OCI-LY7 (cell line): Measurements from ENCODE around the gene LGALS13. TPM values are rescaled to one million over a fixed set of nuclear protein-coding genes. Genes with fewer than 3 reads are reported as not detected.

Experiments used
- BruUV-seq: library from RNA; stranded (reverse); fragments of 400-500 nt; replicated peaks from 2 replicates; lab custom pipeline; 2021; lab: Mats Ljungman, UMichigan
- CTCF ChIA-PET: fragments of 300-600 bp; sonication (Branson Sonifier 250); formaldehyde crosslinking; loops from one replicate; lab custom pipeline; 2022; ENCODE audit warnings: antibody characterized with exemption; ENCODE audit not compliant: unreplicated experiment; lab: Charles Lee
- POLR2A ChIA-PET: fragments of 300-600 bp; sonication (Branson Sonifier 250); formaldehyde crosslinking; loops from one replicate; lab custom pipeline; 2022; ENCODE audit warnings: antibody characterized with exemption; lab: Charles Lee
- DNase-seq: peaks from one replicate; pipeline ENCODE4 v3.0.0-alpha.2; 2015; ENCODE audit warnings: low spot score
- H2AFZ ChIP-seq: fragments of 200-600 bp; sonication (generic), shearing (Covaris generic); 2 replicates; pipeline ENCODE4 v1.6.1; 2014; ENCODE audit warnings: mild to moderate bottlenecking, antibody characterized with exemption, low read length, moderate library complexity
- H3K27ac ChIP-seq: fragments of 200-600 bp; sonication (generic); 2 replicates; pipeline ENCODE4 v1.5.1; 2014; ENCODE audit warnings: mixed run types, low read depth, mild to moderate bottlenecking, moderate library complexity, low read length, inconsistent platforms; ENCODE audit not compliant: poor library complexity, severe bottlenecking
- H3K36me3 ChIP-seq: fragments of 200-600 bp; sonication (generic); 2 replicates; pipeline ENCODE4 v1.6.1; 2014; ENCODE audit warnings: mild to moderate bottlenecking, antibody characterized with exemption, low read length, moderate library complexity, mixed read lengths; ENCODE audit not compliant: insufficient read depth
- H3K4me1 ChIP-seq: fragments of 200-600 bp; sonication (generic); 2 replicates; pipeline ENCODE4 v1.5.1; 2014; ENCODE audit warnings: mild to moderate bottlenecking, low read length; ENCODE audit not compliant: insufficient read depth, poor library complexity, severe bottlenecking
- H3K4me2 ChIP-seq: fragments of 200-600 bp; sonication (generic); 2 replicates; pipeline ENCODE4 v1.6.1; 2014; ENCODE audit warnings: mild to moderate bottlenecking, low read length
- H3K4me3 ChIP-seq: fragments of 200-600 bp; sonication (generic); 2 replicates; pipeline ENCODE4 v1.5.1; 2014; ENCODE audit warnings: mild to moderate bottlenecking, low read depth, low read length; ENCODE audit not compliant: poor library complexity, severe bottlenecking
- H3K79me2 ChIP-seq: fragments of 200-600 bp; sonication (generic); 2 replicates; pipeline ENCODE4 v1.6.1; 2016; ENCODE audit warnings: low read depth, mild to moderate bottlenecking, low read length, moderate library complexity, mixed read lengths; ENCODE audit not compliant: insufficient read depth
- H3K9me2 ChIP-seq: fragments of 200-600 bp; sonication (generic); 2 replicates; pipeline ENCODE4 v1.6.1; 2016; ENCODE audit warnings: mild to moderate bottlenecking, low read length, mixed read lengths; ENCODE audit not compliant: insufficient read depth
- H3K9me3 ChIP-seq: fragments of 200-600 bp; sonication (generic); 2 replicates; pipeline ENCODE4 v1.6.1; 2014; ENCODE audit warnings: mild to moderate bottlenecking, mixed run types, low read length, mixed read lengths
- H4K20me1 ChIP-seq: fragments of 200-600 bp; sonication (generic); 2 replicates; pipeline ENCODE4 v1.6.1; 2014; ENCODE audit warnings: mild to moderate bottlenecking, antibody characterized with exemption, low read length, moderate library complexity, mixed read lengths; ENCODE audit not compliant: insufficient read depth
- EZH2phosphoT487 ChIP-seq: fragments of 200-600 bp; sonication (generic); IDR thresholded peaks from 2 replicates; pipeline ENCODE4 v1.6.1; 2018; ENCODE audit warnings: low read depth, borderline replicate concordance, mild to moderate bottlenecking, mixed run types, antibody characterized with exemption, low read length, moderate library complexity, mixed read lengths
- intact Hi-C: fragments of 100-400 bp; cut with micrococcal nuclease; formaldehyde crosslinking; loops from one replicate; pipeline ENCODE4 v1.10.0; 2022; ENCODE audit not compliant: unreplicated experiment
- total RNA-seq, 2 experiments: library from RNA; depleted of rRNA in 1 of 2; stranded (reverse); fragments of >200 nt in 1 of 2; shearing (Covaris generic) in 1 of 2; gene quantifications; 2 replicates each; pipeline ENCODE4 v1.2.3, GENCODE V29; 2014 to 2022
- TF ChIP-seq, protein P1 (sequence below): fragments of 200-600 bp; sonication (generic); conservative IDR thresholded peaks from 2 replicates; pipeline ENCODE4 v1.5.1; 2014; ENCODE audit warnings: mild to moderate bottlenecking, antibody characterized with exemption, low read length, moderate library complexity, mixed read lengths

LGALS13 gene
- total RNA-seq, 2 experiments from 2014 or later, result not detected

DNA sequence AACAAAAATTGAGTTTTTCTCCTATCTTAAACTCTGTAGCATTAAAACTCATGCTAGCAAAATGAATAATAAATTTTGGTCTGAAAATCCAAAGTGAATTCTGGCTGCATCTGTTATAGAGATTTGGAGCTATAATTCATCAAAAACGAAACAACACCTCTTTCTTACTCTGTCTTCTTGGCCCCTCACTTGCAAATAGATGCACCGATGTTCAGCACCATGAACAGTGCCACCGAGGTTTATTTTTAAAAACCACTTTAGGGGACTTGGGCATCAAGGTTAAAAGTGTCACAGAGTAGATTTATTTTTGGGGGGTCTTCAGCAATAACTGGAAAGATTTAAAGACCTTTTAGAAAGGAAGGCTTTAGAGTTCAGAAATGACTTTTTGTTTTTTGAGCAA, 36.3 kb upstream of the LGALS13 start:
- ChIA-PET POLR2A (interaction anchor here (0.7 kb wide), 2 partner anchors 27 to 526 kb away, joined by 3 read pairs; no protein-coding TSS in a partner anchor), CTCF (no interaction called here)
- Histone ChIP-seq H3K27ac (no peak overlapping the region), H3K9me2 (no peaks in the 10 kb centered on the region), H4K20me1 (no peaks in the 10 kb centered on the region), H3K4me1 (no peaks in the 10 kb centered on the region), H3K79me2 (no peaks in the 10 kb centered on the region), H3K4me3 (no peak overlapping the region), H3K36me3 (no peaks in the 10 kb centered on the region), H3K4me2 (no peak overlapping the region), H2AFZ (no peak overlapping the region), H3K9me3 (no peaks in the 10 kb centered on the region)
- no peak for DNase-seq
- intact Hi-C loops, result no loop called here
- TF ChIP-seq, protein P1, sequence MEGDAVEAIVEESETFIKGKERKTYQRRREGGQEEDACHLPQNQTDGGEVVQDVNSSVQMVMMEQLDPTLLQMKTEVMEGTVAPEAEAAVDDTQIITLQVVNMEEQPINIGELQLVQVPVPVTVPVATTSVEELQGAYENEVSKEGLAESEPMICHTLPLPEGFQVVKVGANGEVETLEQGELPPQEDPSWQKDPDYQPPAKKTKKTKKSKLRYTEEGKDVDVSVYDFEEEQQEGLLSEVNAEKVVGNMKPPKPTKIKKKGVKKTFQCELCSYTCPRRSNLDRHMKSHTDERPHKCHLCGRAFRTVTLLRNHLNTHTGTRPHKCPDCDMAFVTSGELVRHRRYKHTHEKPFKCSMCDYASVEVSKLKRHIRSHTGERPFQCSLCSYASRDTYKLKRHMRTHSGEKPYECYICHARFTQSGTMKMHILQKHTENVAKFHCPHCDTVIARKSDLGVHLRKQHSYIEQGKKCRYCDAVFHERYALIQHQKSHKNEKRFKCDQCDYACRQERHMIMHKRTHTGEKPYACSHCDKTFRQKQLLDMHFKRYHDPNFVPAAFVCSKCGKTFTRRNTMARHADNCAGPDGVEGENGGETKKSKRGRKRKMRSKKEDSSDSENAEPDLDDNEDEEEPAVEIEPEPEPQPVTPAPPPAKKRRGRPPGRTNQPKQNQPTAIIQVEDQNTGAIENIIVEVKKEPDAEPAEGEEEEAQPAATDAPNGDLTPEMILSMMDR, result no peak
- no peak for TF ChIP-seq EZH2phosphoT487
- BruUV-seq, result no TSS peak

DNA sequence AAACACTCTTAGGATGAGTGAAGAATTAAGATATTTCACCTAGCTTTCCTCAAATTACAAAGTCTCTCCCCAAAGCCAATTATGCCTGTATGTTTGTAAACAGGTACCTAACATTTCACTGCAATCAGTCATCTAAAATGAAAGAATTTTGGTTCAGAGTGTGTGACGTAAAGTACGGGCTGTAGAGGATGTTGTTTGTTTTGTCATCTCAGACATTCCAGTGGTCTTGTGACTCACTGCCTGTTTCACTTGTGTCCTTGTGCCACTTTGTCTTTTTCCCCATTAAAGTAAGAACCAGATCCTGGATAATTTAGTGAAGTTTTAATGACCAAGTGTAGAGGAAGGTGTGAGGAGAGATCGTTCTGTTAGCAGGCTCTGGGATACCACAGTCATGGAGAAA, 33.7 kb upstream of the LGALS13 start:
- Histone ChIP-seq H3K4me3 (no peak overlapping the region), H3K9me3 (no peaks in the 10 kb centered on the region), H3K36me3 (no peaks in the 10 kb centered on the region), H2AFZ (no peak overlapping the region), H3K9me2 (no peaks in the 10 kb centered on the region), H4K20me1 (no peaks in the 10 kb centered on the region), H3K4me2 (no peak overlapping the region), H3K79me2 (no peaks in the 10 kb centered on the region), H3K4me1 (no peaks in the 10 kb centered on the region), H3K27ac (no peak overlapping the region)
- ChIA-PET POLR2A (no interaction called here), CTCF (no interaction called here)
- intact Hi-C loops, result no loop called here
- TF ChIP-seq, protein P1, result no peak
- no peak for TF ChIP-seq EZH2phosphoT487
- no TSS peak for BruUV-seq
- no peak for DNase-seq

DNA sequence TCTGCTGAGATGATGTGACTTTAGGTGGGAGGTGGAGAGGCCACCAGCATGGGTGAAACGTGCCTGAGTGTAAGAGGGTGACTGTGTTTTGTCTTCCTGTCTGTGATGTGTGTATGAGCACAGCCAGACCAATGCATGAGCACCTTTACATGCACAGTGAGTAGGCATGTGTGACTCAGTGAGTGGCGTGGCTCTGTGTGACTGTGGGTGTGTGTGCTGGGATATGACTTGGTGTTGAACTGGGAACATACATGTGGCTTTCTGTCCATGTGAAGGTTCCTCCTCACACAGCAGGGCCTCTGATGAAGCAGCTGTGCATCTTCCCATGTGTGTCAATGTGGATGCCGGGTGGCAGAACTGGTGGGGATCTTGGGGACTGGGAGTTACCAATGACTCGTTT, 19.9 kb upstream of the LGALS13 start:
- ChIA-PET CTCF (no interaction called here), POLR2A (no interaction called here)
- Histone ChIP-seq H3K4me1 (no peaks in the 10 kb centered on the region), H3K79me2 (no peaks in the 10 kb centered on the region), H3K9me3 (no peaks in the 10 kb centered on the region), H4K20me1 (no peaks in the 10 kb centered on the region), H3K36me3 (no peaks in the 10 kb centered on the region), H3K4me2 (no peak overlapping the region), H3K4me3 (no peak overlapping the region), H3K9me2 (no peaks in the 10 kb centered on the region), H2AFZ (no peak overlapping the region), H3K27ac (no peak overlapping the region)
- intact Hi-C loops, result no loop called here
- TF ChIP-seq, protein P1, result no peak
- no peak for TF ChIP-seq EZH2phosphoT487
- no TSS peak for BruUV-seq
- no peak for DNase-seq
